Thoracic aorta (tissue), 2 donors: ENCODE measurements around the gene SLC22A23. TPM values are rescaled to one million over a fixed set of nuclear protein-coding genes. Genes with fewer than 3 reads are reported as not detected.

Experiments used
- ATAC-seq: fragments of 150-250 bp; one replicate; pipeline ENCODE4 v1.8.0; 2017; ENCODE audit warnings: low read depth; ENCODE audit not compliant: insufficient number of reproducible peaks, low FRiP score
- DNase-seq: peaks from one replicate; pipeline ENCODE4 v3.0.0-alpha.2; 2020; ENCODE audit warnings: low spot score
- H3K27ac ChIP-seq, 2 donors: fragments of 200-600 bp; sonication (generic); 1 replicate in 1 of 2; 2 replicates in 1 of 2; pipeline ENCODE4 v1.5.1; 2016; ENCODE audit warnings: mild to moderate bottlenecking in 2 of 2, moderate library complexity in 2 of 2
- H3K27me3 ChIP-seq: fragments of 200-600 bp; sonication (generic); replicated peaks from 2 replicates; pipeline ENCODE4 v1.6.0; 2016; ENCODE audit warnings: mild to moderate bottlenecking; ENCODE audit not compliant: insufficient read depth
- H3K36me3 ChIP-seq: fragments of 200-600 bp; sonication (generic); one replicate; pipeline ENCODE4 v1.5.1; 2016
- H3K4me1 ChIP-seq, 2 donors: fragments of 200-600 bp; sonication (generic); 1 replicate in 1 of 2; 2 replicates in 1 of 2; pipeline versions ENCODE4 v1.5.1 to v1.6.0; 2016; ENCODE audit warnings: low read depth in 2 of 2, mild to moderate bottlenecking in 1 of 2; ENCODE audit not compliant: control insufficient read depth in 1 of 2
- H3K4me3 ChIP-seq: fragments of 200-600 bp; sonication (generic); 2 replicates; pipeline ENCODE4 v1.5.1; 2016; ENCODE audit warnings: mild to moderate bottlenecking
- H3K9me3 ChIP-seq: fragments of 200-600 bp; sonication (generic); 2 replicates; pipeline ENCODE4 v1.5.1; 2016
- CTCF ChIP-seq: fragments of 200-600 bp; sonication (generic); IDR thresholded peaks from one replicate; pipeline ENCODE4 v1.5.1; 2019; ENCODE audit warnings: antibody characterized with exemption
- total RNA-seq, 2 donors: library from RNA; depleted of rRNA; stranded (reverse); fragments of >200 nt; gene quantifications; one replicate each; pipeline versions ENCODE4 v1.1.0 to v1.2.3, GENCODE V29; 2016

The SLC22A23 gene
- total RNA-seq, 2 donors from 2014 or later, result 5.1 to 9.7 TPM

GRCh38 chr6:3394671-3395070 is 62.2 kb downstream of the SLC22A23 start:
- no peaks in the 10 kb centered on the region for H3K27me3 ChIP-seq
- H3K36me3 ChIP-seq, result no peaks in the 10 kb centered on the region
- ATAC-seq (no peak), DNase-seq (no peak)
- H3K9me3 ChIP-seq, result no peaks in the 10 kb centered on the region
- H3K27ac ChIP-seq, result no peak overlapping the region
- H3K4me3 ChIP-seq, result no peak overlapping the region
- no peak for TF ChIP-seq CTCF
- no peaks in the 10 kb centered on the region for H3K4me1 ChIP-seq

DNA sequence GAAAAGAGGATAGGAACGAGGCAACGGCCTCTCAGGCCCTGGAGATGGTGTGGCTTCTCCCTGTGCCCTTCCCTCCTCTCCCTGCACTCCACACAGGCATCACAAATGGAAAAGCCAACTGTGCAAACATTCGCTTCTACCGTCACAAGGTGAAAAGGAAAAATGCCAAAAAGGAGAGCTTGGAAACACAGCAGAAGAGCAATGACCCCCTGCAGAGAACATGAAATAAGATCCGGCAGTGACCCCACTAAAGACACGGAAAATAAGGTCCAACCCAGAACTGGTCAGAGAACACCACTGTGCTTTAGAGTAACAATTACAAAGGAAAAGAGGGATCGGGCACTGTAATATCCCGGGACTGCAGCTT is 63.0 kb downstream of the SLC22A23 start:
- Histone ChIP-seq H3K4me1 (no peaks in the 10 kb centered on the region), H3K27me3 (no peaks in the 10 kb centered on the region), H3K4me3 (no peak overlapping the region), H3K36me3 (no peaks in the 10 kb centered on the region), H3K9me3 (no peaks in the 10 kb centered on the region), H3K27ac (no peak overlapping the region)
- TF ChIP-seq CTCF, result no peak
- no peak for ATAC-seq
- no peak for DNase-seq

DNA sequence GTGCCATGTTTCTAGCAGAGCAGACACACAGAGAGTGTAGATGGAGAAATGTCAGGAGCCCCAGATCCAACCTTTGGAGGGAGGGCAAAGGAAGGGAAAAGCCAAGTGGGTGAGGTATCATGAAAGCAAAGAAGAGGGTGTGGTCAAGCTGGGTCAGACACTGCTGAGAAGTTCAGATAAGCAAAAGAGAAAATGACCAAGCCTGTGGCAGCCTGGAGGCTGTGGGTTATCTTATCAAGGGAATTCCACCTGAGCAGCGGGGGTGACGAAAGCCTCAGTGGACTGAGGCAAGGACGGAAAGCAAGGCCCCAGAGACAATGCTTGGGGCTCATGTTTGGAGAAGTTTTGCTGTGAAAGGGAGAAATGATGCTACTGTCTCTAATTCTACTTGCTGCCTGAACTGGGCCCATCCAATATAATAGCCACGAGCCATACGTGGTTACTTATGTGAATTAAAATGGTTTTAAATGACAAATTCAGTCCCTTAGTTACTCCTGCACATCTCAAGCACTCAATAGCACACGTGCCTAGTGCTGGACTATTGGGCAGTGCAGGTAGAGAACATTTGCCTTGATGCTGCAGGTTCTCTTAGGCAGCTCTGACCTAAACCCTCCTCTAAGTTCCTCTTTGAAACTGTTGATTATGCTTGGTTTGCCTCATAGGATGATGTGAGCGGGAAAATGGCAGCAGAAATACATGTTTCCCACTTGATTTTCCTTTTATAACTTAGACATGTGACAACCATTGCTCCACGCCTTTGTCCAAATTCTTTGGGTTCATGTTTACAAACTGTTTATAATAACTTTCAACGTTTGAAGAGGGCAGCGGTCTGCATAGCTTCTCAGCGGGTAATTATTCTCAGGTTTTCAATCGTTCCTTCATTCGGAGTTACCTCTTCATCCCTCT is 63.7 kb downstream of the SLC22A23 start:
- Histone ChIP-seq H3K9me3 (no peaks in the 10 kb centered on the region), H3K4me1 (no peaks in the 10 kb centered on the region), H3K4me3 (no peak overlapping the region), H3K36me3 (no peaks in the 10 kb centered on the region), H3K27me3 (no peaks in the 10 kb centered on the region), H3K27ac (no peak overlapping the region)
- DNase-seq (no peak), ATAC-seq (no peak)
- TF ChIP-seq CTCF, result no peak

- H3K36me3 ChIP-seq, result no peaks in the 10 kb centered on the region
- H3K4me3 ChIP-seq, result no peak overlapping the region
- H3K27me3 ChIP-seq, result no peaks in the 10 kb centered on the region
- DNase-seq, result no peak
- no peak for ATAC-seq
- H3K27ac ChIP-seq, result no peak overlapping the region
- no peaks in the 10 kb centered on the region for H3K9me3 ChIP-seq
- H3K4me1 ChIP-seq, result no peaks in the 10 kb centered on the region
- TF ChIP-seq CTCF, result no peak
These were observed 64.9 kb downstream of the SLC22A23 start for GRCh38 chr6:3391902-3392458.

GRCh38 chr6:3390698-3391097 is 66.2 kb downstream of the SLC22A23 start:
- no peak for ATAC-seq
- Histone ChIP-seq H3K27ac (no peak overlapping the region), H3K4me1 (no peaks in the 10 kb centered on the region), H3K4me3 (no peak overlapping the region), H3K36me3 (no peaks in the 10 kb centered on the region), H3K9me3 (no peaks in the 10 kb centered on the region), H3K27me3 (no peaks in the 10 kb centered on the region)
- DNase-seq, result no peak
- TF ChIP-seq CTCF, result no peak
